Stimulated activated naive CD8-positive, alpha-beta T cell treated with anti-CD3 and anti-CD28 coated beads, Interleukin-15, Interleukin-2, amounts not matched to agents 100 ng/mL and 50 ng/mL, for 24 hours (primary cell): ENCODE results near the gene MPST.

Source experiments
- H3K27ac Mint-ChIP-seq: one replicate; pipeline ENCODE4 v1.8.0; 2021; ENCODE audit warnings: mild to moderate bottlenecking, mixed read lengths
- H3K27me3 Mint-ChIP-seq: one replicate; pipeline ENCODE4 v1.8.0; 2021; ENCODE audit warnings: mixed read lengths
- H3K36me3 Mint-ChIP-seq: one replicate; pipeline ENCODE4 v1.8.0; 2021; ENCODE audit warnings: low read depth, mixed read lengths
- H3K4me1 Mint-ChIP-seq: one replicate; pipeline ENCODE4 v1.8.0; 2021; ENCODE audit warnings: low read depth, mixed read lengths
- H3K4me3 Mint-ChIP-seq: one replicate; pipeline ENCODE4 v1.8.0; 2021; ENCODE audit warnings: mild to moderate bottlenecking, mixed read lengths
- H3K9me3 Mint-ChIP-seq: one replicate; pipeline ENCODE4 v1.8.0; 2021; ENCODE audit warnings: mixed read lengths

The MPST gene

GRCh38 chr22:37043209-37043827 lies 23.8 kb downstream of the MPST start:
- Mint-ChIP-seq H3K27ac (no peak overlapping the region), H3K27me3 (peaks cover 5% of the 10 kb centered on the region), H3K4me3 (no peak overlapping the region), H3K4me1 (peaks cover 24% of the 10 kb centered on the region), H3K36me3 (no peaks in the 10 kb centered on the region), H3K9me3 (no peaks in the 10 kb centered on the region)

- Mint-ChIP-seq H3K4me1 (peaks cover 24% of the 10 kb centered on the region), H3K27ac (no peak overlapping the region), H3K9me3 (no peaks in the 10 kb centered on the region), H3K36me3 (no peaks in the 10 kb centered on the region), H3K4me3 (no peak overlapping the region), H3K27me3 (peaks cover 5% of the 10 kb centered on the region)
Measured at GRCh38 chr22:37043828-37044538, 24.4 kb downstream of the MPST start.

GRCh38 chr22:37044634-37045625 lies 25.4 kb downstream of the MPST start:
- H3K4me3 Mint-ChIP-seq, result no peak overlapping the region
- peaks cover 24% of the 10 kb centered on the region for H3K4me1 Mint-ChIP-seq
- no peaks in the 10 kb centered on the region for H3K36me3 Mint-ChIP-seq
- H3K27ac Mint-ChIP-seq, result no peak overlapping the region
- H3K27me3 Mint-ChIP-seq, result peaks cover 5% of the 10 kb centered on the region
- no peaks in the 10 kb centered on the region for H3K9me3 Mint-ChIP-seq

- no peaks in the 10 kb centered on the region for H3K36me3 Mint-ChIP-seq
- peaks cover 21% of the 10 kb centered on the region for H3K4me1 Mint-ChIP-seq
- no peak overlapping the region for H3K27ac Mint-ChIP-seq
- peaks cover 5% of the 10 kb centered on the region for H3K27me3 Mint-ChIP-seq
- no peak overlapping the region for H3K4me3 Mint-ChIP-seq
- no peaks in the 10 kb centered on the region for H3K9me3 Mint-ChIP-seq
Measured at GRCh38 chr22:37045958-37046357, 26.4 kb downstream of the MPST start.

GRCh38 chr22:37046589-37046988 lies 27.0 kb downstream of the MPST start:
- H3K4me1 Mint-ChIP-seq, result peaks cover 18% of the 10 kb centered on the region
- no peak overlapping the region for H3K27ac Mint-ChIP-seq
- H3K36me3 Mint-ChIP-seq, result no peaks in the 10 kb centered on the region
- H3K4me3 Mint-ChIP-seq, result no peak overlapping the region
- no peaks in the 10 kb centered on the region for H3K9me3 Mint-ChIP-seq
- H3K27me3 Mint-ChIP-seq, result peaks cover 2% of the 10 kb centered on the region

GRCh38 chr22:37047006-37047405 lies 27.5 kb downstream of the MPST start:
- Mint-ChIP-seq H3K4me1 (peaks cover 15% of the 10 kb centered on the region), H3K9me3 (no peaks in the 10 kb centered on the region), H3K36me3 (no peaks in the 10 kb centered on the region), H3K27me3 (no peaks in the 10 kb centered on the region), H3K27ac (no peak overlapping the region), H3K4me3 (no peak overlapping the region)

- H3K27ac Mint-ChIP-seq, result no peak overlapping the region
- no peaks in the 10 kb centered on the region for H3K27me3 Mint-ChIP-seq
- no peaks in the 10 kb centered on the region for H3K36me3 Mint-ChIP-seq
- peaks cover 24% of the 10 kb centered on the region for H3K4me1 Mint-ChIP-seq
- no peak overlapping the region for H3K4me3 Mint-ChIP-seq
- no peaks in the 10 kb centered on the region for H3K9me3 Mint-ChIP-seq
Measured at GRCh38 chr22:37048133-37048532, 28.6 kb downstream of the MPST start.

GRCh38 chr22:37049224-37049623 lies 29.7 kb downstream of the MPST start:
- H3K4me1 Mint-ChIP-seq, result peaks cover 27% of the 10 kb centered on the region
- H3K4me3 Mint-ChIP-seq, result no peak overlapping the region
- H3K9me3 Mint-ChIP-seq, result no peaks in the 10 kb centered on the region
- no peaks in the 10 kb centered on the region for H3K27me3 Mint-ChIP-seq
- H3K36me3 Mint-ChIP-seq, result no peaks in the 10 kb centered on the region
- H3K27ac Mint-ChIP-seq, result no peak overlapping the region

- Mint-ChIP-seq H3K27me3 (no peaks in the 10 kb centered on the region), H3K4me1 (peaks cover 12% of the 10 kb centered on the region), H3K27ac (no peak overlapping the region), H3K36me3 (peaks cover 3% of the 10 kb centered on the region), H3K4me3 (peak overlapping the region; percentile 68), H3K9me3 (no peaks in the 10 kb centered on the region)
Measured at GRCh38 chr22:37050913-37051312, 31.4 kb downstream of the MPST start.

- peaks cover 12% of the 10 kb centered on the region for H3K4me1 Mint-ChIP-seq
- peak within 1 kb of the TSS; percentile 63 for H3K27ac Mint-ChIP-seq
- H3K9me3 Mint-ChIP-seq, result no peaks in the 10 kb centered on the region
- peaks cover 7% of the 10 kb centered on the region for H3K36me3 Mint-ChIP-seq
- H3K4me3 Mint-ChIP-seq, result peak within 1 kb of the TSS; percentile 84
- no peaks in the 10 kb centered on the region for H3K27me3 Mint-ChIP-seq
Measured at GRCh38 chr22:37051391-37052385, 32.1 kb downstream of the MPST start, which contains the start of gene KCTD17. KCTD17 (plus strand) TSS chr22:37051742; CDS start chr22:37051761, 19 bp downstream.

GRCh38 chr22:37052386-37053309 lies 33.1 kb downstream of the MPST start:
- H3K27ac Mint-ChIP-seq, result peak overlapping the region; percentile 63
- no peaks in the 10 kb centered on the region for H3K27me3 Mint-ChIP-seq
- H3K9me3 Mint-ChIP-seq, result no peaks in the 10 kb centered on the region
- H3K4me3 Mint-ChIP-seq, result peak overlapping the region; percentile 84
- H3K4me1 Mint-ChIP-seq, result peaks cover 12% of the 10 kb centered on the region
- H3K36me3 Mint-ChIP-seq, result peaks cover 7% of the 10 kb centered on the region

- Mint-ChIP-seq H3K9me3 (no peaks in the 10 kb centered on the region), H3K27ac (no peak overlapping the region), H3K4me1 (peaks cover 12% of the 10 kb centered on the region), H3K4me3 (no peak overlapping the region), H3K36me3 (peaks cover 7% of the 10 kb centered on the region), H3K27me3 (no peaks in the 10 kb centered on the region)
Measured at GRCh38 chr22:37053310-37054055, 33.9 kb downstream of the MPST start.

GRCh38 chr22:37054056-37054395 lies 34.5 kb downstream of the MPST start:
- Mint-ChIP-seq H3K4me1 (peaks cover 12% of the 10 kb centered on the region), H3K36me3 (peaks cover 7% of the 10 kb centered on the region), H3K27ac (no peak overlapping the region), H3K4me3 (no peak overlapping the region), H3K9me3 (no peaks in the 10 kb centered on the region), H3K27me3 (no peaks in the 10 kb centered on the region)
